ENCODE data around the gene KANSL1.

GRCh38 chr17:46205975-46206374 lies 12.7 kb upstream of the KANSL1 start:
- TF ChIP-seq NFIC (IDR thresholded peaks at IDR 0.05; ENCODE audit: borderline replicate concordance), result no peak
- TF ChIP-seq, protein P1, sequence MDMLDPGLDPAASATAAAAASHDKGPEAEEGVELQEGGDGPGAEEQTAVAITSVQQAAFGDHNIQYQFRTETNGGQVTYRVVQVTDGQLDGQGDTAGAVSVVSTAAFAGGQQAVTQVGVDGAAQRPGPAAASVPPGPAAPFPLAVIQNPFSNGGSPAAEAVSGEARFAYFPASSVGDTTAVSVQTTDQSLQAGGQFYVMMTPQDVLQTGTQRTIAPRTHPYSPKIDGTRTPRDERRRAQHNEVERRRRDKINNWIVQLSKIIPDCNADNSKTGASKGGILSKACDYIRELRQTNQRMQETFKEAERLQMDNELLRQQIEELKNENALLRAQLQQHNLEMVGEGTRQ (IDR thresholded peaks at IDR 0.05; ENCODE audit: borderline replicate concordance, low read depth, low read length), result no peak
- TF ChIP-seq, protein P2, sequence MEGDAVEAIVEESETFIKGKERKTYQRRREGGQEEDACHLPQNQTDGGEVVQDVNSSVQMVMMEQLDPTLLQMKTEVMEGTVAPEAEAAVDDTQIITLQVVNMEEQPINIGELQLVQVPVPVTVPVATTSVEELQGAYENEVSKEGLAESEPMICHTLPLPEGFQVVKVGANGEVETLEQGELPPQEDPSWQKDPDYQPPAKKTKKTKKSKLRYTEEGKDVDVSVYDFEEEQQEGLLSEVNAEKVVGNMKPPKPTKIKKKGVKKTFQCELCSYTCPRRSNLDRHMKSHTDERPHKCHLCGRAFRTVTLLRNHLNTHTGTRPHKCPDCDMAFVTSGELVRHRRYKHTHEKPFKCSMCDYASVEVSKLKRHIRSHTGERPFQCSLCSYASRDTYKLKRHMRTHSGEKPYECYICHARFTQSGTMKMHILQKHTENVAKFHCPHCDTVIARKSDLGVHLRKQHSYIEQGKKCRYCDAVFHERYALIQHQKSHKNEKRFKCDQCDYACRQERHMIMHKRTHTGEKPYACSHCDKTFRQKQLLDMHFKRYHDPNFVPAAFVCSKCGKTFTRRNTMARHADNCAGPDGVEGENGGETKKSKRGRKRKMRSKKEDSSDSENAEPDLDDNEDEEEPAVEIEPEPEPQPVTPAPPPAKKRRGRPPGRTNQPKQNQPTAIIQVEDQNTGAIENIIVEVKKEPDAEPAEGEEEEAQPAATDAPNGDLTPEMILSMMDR (IDR thresholded peaks at IDR 0.05), result no peak
